ENCODE results near the gene HECW1.

GRCh38 chr7:43163885-43164284 lies 51.4 kb downstream of the HECW1 start:
- TF ChIP-seq CTCF (IDR thresholded peaks at IDR 0.05) (no peak), POLR2A (IDR thresholded peaks at IDR 0.05) (no peak)
